ENCODE results near the gene HAAO.

- TF ChIP-seq, protein P1, sequence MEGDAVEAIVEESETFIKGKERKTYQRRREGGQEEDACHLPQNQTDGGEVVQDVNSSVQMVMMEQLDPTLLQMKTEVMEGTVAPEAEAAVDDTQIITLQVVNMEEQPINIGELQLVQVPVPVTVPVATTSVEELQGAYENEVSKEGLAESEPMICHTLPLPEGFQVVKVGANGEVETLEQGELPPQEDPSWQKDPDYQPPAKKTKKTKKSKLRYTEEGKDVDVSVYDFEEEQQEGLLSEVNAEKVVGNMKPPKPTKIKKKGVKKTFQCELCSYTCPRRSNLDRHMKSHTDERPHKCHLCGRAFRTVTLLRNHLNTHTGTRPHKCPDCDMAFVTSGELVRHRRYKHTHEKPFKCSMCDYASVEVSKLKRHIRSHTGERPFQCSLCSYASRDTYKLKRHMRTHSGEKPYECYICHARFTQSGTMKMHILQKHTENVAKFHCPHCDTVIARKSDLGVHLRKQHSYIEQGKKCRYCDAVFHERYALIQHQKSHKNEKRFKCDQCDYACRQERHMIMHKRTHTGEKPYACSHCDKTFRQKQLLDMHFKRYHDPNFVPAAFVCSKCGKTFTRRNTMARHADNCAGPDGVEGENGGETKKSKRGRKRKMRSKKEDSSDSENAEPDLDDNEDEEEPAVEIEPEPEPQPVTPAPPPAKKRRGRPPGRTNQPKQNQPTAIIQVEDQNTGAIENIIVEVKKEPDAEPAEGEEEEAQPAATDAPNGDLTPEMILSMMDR (IDR thresholded peaks at IDR 0.05; ENCODE audit: extremely low read depth in 1 of 2, insufficient read depth in 1 of 2, low read depth in 1 of 2, low read length in 2 of 2) = no peak
- TF ChIP-seq POLR2A (IDR thresholded peaks at IDR 0.05; ENCODE audit: low read depth, low read length) (no peak), POLR2AphosphoS5 (IDR thresholded peaks at IDR 0.05; ENCODE audit: insufficient read depth, low read depth, low read length) (no peak), MAX (IDR thresholded peaks at IDR 0.05; ENCODE audit: insufficient read depth, insufficient read length) (no peak), EZH2 (IDR thresholded peaks at IDR 0.05; ENCODE audit: borderline replicate concordance, low read depth, low read length, severe bottlenecking) (no peak), FOS (IDR thresholded peaks at IDR 0.05; ENCODE audit: borderline replicate concordance, insufficient read depth, low read length) (no peak)
These were observed 23.3 kb upstream of the HAAO start for GRCh38 chr2:42815726-42816125.
